ENCODE results near the gene GNAI3.

GNAI3 gene

GRCh38 chr1:109636201-109636952 is 88.0 kb downstream of the GNAI3 start:
- H3K27ac ChIP-seq = no peak overlapping the region
- no peak for TF ChIP-seq CTCF (conservative IDR thresholded peaks at IDR 0.05)

DNA sequence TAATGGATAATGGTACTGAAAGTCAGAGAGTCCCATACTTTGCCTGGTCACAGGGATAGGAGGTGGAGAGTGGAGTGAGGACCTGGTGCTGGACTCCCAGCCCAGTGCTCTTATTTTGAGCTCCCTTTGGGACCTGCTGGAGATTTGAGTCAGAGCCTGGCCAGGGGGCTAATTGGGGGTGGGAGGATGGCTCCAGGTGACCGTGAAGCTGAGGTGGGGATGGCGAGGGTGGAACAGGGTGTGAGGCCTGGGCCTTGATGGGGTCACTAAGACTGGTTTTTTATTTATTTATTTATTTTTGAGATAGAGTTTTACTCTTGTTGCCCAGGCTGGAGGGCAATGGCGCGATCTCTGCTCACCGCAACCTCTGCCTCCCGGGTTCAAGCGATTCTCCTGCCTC is 89.0 kb downstream of the GNAI3 start:
- H3K27ac ChIP-seq = no peak overlapping the region
- TF ChIP-seq CTCF (conservative IDR thresholded peaks at IDR 0.05) = no peak

DNA sequence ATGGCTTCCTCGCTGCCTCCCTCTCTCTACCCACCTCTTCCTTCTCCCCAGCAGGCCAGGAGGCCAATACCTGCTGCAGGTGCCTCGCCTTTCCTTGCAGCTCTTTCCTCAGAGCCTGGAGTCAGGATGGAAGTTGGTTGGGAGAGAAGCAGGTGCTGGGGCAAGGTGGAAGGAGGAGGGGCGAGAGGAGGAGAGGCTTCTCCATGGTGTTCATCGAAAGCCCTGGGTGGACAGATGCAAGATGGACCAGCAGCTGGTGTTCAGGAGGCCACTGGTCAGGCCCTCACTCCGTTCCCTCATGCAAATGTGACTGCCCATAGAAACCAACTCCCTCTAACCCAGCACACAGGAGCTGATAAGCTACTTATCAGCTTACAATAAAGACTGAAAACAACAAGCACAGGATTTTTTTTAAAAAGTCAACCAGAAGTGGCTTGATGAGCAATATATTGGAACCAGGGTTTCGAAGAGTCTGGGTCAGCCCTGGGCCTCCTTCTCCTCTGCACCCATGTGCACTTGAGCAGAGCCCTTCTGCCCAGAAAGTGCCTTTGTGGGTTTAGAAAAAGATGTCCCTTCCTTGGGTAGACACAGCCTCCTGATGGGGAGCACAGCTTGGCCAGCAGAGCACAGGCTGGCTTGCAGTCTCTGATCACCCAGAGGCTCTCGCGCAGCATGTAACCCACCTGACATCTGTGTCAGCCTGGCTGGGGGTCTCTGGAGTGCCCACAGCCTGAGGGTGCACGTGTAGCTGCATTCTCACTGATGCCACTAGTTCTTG is 90.8 kb downstream of the GNAI3 start:
- H3K27ac ChIP-seq = no peak overlapping the region
- no peak for TF ChIP-seq CTCF (conservative IDR thresholded peaks at IDR 0.05)

- TF ChIP-seq CTCF (conservative IDR thresholded peaks at IDR 0.05) = no peak
- no peak overlapping the region for H3K27ac ChIP-seq
Observed at GRCh38 chr1:109639841-109640184, 91.4 kb downstream of the GNAI3 start.

DNA sequence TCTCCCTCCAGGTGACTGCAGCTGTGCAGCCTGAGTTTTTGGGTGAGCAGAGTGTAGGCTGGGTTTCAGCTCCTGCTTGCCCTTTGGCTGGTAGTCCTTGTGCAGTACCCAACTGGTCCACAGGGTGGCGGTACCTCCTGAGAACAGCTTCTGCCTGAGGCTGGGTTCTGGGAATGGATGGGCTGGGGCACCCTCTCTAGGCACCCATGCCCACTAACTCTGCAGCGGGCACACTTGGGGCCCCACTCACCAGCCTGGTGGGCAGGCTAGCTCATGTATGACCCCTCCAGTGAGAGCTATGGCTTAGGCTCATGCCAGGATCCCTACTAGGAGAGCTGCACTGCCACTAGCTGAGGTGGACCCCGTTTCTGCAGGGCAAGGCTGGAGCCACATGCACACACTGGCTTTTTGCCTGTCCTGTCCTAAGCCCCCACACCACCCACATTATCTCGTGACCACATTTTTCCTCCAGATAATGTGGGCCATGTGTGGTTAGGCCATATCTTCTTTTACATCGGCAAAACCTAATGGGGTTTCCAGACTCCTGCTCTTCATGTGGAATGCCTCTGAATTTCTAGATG is 92.0 kb downstream of the GNAI3 start:
- peak; percentile 90 for TF ChIP-seq CTCF (conservative IDR thresholded peaks at IDR 0.05)
- no peak overlapping the region for H3K27ac ChIP-seq

DNA sequence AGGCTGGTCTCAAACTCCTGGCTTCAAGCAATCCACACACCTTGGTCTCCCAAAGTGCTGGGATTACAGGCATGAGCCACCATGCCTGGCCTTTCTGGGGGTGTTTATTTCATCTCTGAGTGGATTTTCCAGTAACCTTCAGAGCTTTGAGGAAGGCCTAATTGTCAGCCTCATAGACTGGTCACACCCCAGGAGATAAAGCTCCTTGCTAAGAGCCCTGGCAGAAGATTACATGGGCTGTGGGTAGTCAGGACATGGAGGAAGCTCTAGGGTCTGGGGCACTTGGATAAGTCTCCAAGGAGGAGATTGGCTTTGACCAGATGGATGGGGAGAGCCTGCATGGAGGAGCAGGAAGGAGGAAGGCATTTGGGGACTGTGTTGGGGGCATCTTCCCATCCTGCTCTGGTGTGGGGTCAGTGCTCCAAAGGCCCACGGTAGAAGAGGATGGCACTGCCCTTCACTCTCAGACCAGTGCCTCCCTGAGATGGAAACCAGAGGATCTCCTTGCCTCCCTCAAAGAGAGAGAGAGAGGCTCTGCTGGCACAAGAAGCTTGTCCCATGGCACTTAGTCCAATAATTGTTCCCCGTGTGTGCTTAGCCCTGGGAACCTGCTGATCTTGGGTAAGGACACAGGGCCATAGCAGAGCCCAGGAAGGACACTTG is 92.8 kb downstream of the GNAI3 start:
- TF ChIP-seq CTCF (conservative IDR thresholded peaks at IDR 0.05) = no peak

DNA sequence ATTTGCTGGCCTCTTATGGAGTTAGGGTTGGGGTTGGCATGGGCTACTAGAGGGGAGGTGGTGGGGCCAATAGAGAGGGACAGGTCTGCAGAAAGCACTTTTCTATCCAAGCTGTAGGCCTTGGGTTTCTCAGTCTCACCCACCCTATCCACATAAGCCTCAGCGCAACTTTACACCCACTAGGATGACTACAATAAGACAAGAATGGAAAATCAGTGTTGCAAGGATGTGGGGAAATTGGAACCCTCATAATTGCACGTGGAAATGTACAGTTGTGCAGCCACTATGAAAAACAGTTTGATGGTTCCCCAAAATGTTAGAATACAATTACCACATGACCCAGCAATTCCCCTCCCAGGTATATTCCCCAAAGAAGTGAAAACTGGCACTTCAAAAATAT is 93.4 kb downstream of the GNAI3 start:
- TF ChIP-seq CTCF (conservative IDR thresholded peaks at IDR 0.05) = no peak
- no peak overlapping the region for H3K27ac ChIP-seq

More for the DNA sequence above, 92.8 kb downstream of the GNAI3 start:
- no peak overlapping the region for H3K27ac ChIP-seq

All from VCaP (cell line).